Mesendoderm (in vitro differentiated cells): ENCODE results near the gene SGK1.

Experiments used
- DNase-seq: peaks from one replicate; pipeline ENCODE4 v3.0.0; 2013
- H2AK5ac ChIP-seq: 2 replicates; pipeline ENCODE4 v1.6.1; 2013; ENCODE audit warnings: low read length, inconsistent platforms
- H2BK120ac ChIP-seq: 2 replicates; pipeline ENCODE4 v1.6.1; 2013; ENCODE audit warnings: low read depth, mild to moderate bottlenecking, low read length, moderate library complexity, mixed read lengths
- H2BK15ac ChIP-seq: replicated peaks from 2 replicates; pipeline ENCODE4 v1.6.1; 2013; ENCODE audit warnings: low read depth, mild to moderate bottlenecking, moderate library complexity
- H2BK5ac ChIP-seq: 2 replicates; pipeline ENCODE4 v1.6.1; 2013; ENCODE audit warnings: low read length, inconsistent platforms
- H3K18ac ChIP-seq: 2 replicates; pipeline ENCODE4 v1.6.1; 2013; ENCODE audit warnings: mild to moderate bottlenecking, low read length, mixed read lengths
- H3K23ac ChIP-seq: one replicate; pipeline ENCODE4 v1.6.1; 2013; ENCODE audit warnings: low read length
- H3K27ac ChIP-seq: 2 replicates; pipeline ENCODE4 v1.5.1; 2013; ENCODE audit warnings: low read depth, mild to moderate bottlenecking, inconsistent platforms, low read length, moderate library complexity
- H3K27me3 ChIP-seq: 2 replicates; pipeline ENCODE4 v1.6.1; 2013; ENCODE audit warnings: low read length, control low read depth, mild to moderate bottlenecking, inconsistent platforms; ENCODE audit not compliant: insufficient read depth, poor library complexity
- H3K36me3 ChIP-seq: 2 replicates; pipeline ENCODE4 v1.6.1; 2013; ENCODE audit warnings: low read length, inconsistent platforms; ENCODE audit not compliant: control insufficient read depth, insufficient read depth
- H3K4ac ChIP-seq: one replicate; pipeline ENCODE4 v1.6.1; 2013; ENCODE audit warnings: low read depth, mild to moderate bottlenecking, low read length, moderate library complexity
- H3K4me1 ChIP-seq: 2 replicates; pipeline ENCODE4 v1.6.1; 2013; ENCODE audit warnings: low read depth, low read length, inconsistent platforms; ENCODE audit not compliant: control insufficient read depth
- H3K4me2 ChIP-seq: 2 replicates; pipeline ENCODE4 v1.6.1; 2013; ENCODE audit warnings: low read length
- H3K4me3 ChIP-seq: 2 replicates; pipeline ENCODE4 v1.5.1; 2013; ENCODE audit warnings: mild to moderate bottlenecking, low read length
- H3K56ac ChIP-seq: one replicate; pipeline ENCODE4 v1.6.1; 2013; ENCODE audit warnings: low read length
- H3K79me1 ChIP-seq: 2 replicates; pipeline ENCODE4 v1.6.1; 2013; ENCODE audit warnings: low read length, inconsistent platforms
- H3K79me2 ChIP-seq: 2 replicates; pipeline ENCODE4 v1.6.1; 2013; ENCODE audit warnings: mild to moderate bottlenecking, low read length; ENCODE audit not compliant: control insufficient read depth, insufficient read depth
- H3K9ac ChIP-seq: 2 replicates; pipeline ENCODE4 v1.6.1; 2013; ENCODE audit warnings: low read length, inconsistent platforms
- H4K5ac ChIP-seq: one replicate; pipeline ENCODE4 v1.6.1; 2013; ENCODE audit warnings: low read length
- H4K8ac ChIP-seq: one replicate; pipeline ENCODE4 v1.6.1; 2013; ENCODE audit warnings: low read depth, mild to moderate bottlenecking, control low read depth, low read length, moderate library complexity
- WGBS: extraction: QIAGEN DNeasy Blood & Tissue Kit; methylation state at CpG from one replicate; pipeline ENCODE4 v1.1.7; 2013; ENCODE audit warnings: low lambda C conversion rate, missing lambda C conversion rate; ENCODE audit not compliant: insufficient coverage; ENCODE audit errors: extremely low coverage; 5-methylcytosine and 5-hydroxymethylcytosine counted together

Gene SGK1

GRCh38 chr6:134146268-134147033 lies 171.5 kb downstream of the SGK1 start:
- H3K79me1 ChIP-seq = no peaks in the 10 kb centered on the region
- no peak overlapping the region for H3K27ac ChIP-seq
- H2BK120ac ChIP-seq = no peak overlapping the region
- H2BK15ac ChIP-seq = no peak overlapping the region
- H3K36me3 ChIP-seq = no peaks in the 10 kb centered on the region
- no peak overlapping the region for H3K4me3 ChIP-seq
- no peaks in the 10 kb centered on the region for H3K27me3 ChIP-seq
- H3K18ac ChIP-seq = no peak overlapping the region
- H3K56ac ChIP-seq = no peak overlapping the region
- H4K8ac ChIP-seq = no peak overlapping the region
- no peaks in the 10 kb centered on the region for H3K79me2 ChIP-seq
- no CpG with 5 or more reads among the region's 7 CpGs for WGBS
- no peaks in the 10 kb centered on the region for H3K4me1 ChIP-seq
- H2BK5ac ChIP-seq = no peak overlapping the region
- no peak overlapping the region for H2AK5ac ChIP-seq
- no peak overlapping the region for H3K4me2 ChIP-seq
- DNase-seq = no peak
- H3K4ac ChIP-seq = no peak overlapping the region
- no peak overlapping the region for H4K5ac ChIP-seq
- H3K23ac ChIP-seq = no peak overlapping the region
- no peak overlapping the region for H3K9ac ChIP-seq

- Histone ChIP-seq H4K8ac (no peak overlapping the region), H3K79me2 (no peaks in the 10 kb centered on the region), H2BK15ac (no peak overlapping the region), H3K4me3 (no peak overlapping the region), H2AK5ac (no peak overlapping the region), H3K18ac (no peak overlapping the region), H4K5ac (no peak overlapping the region), H2BK120ac (no peak overlapping the region), H3K23ac (no peak overlapping the region), H2BK5ac (no peak overlapping the region), H3K4ac (no peak overlapping the region), H3K27me3 (no peaks in the 10 kb centered on the region), H3K27ac (no peak overlapping the region), H3K4me2 (no peak overlapping the region), H3K9ac (no peak overlapping the region), H3K79me1 (no peaks in the 10 kb centered on the region), H3K4me1 (no peaks in the 10 kb centered on the region), H3K56ac (no peak overlapping the region), H3K36me3 (no peaks in the 10 kb centered on the region)
- DNase-seq = peak; percentile 23
- WGBS = no CpG with 5 or more reads among the region's 5 CpGs
Observed at GRCh38 chr6:134145786-134146185, 172.1 kb downstream of the SGK1 start.

- Histone ChIP-seq H3K36me3 (no peaks in the 10 kb centered on the region), H3K18ac (no peak overlapping the region), H3K27ac (no peak overlapping the region), H3K4ac (no peak overlapping the region), H3K56ac (no peak overlapping the region), H3K9ac (no peak overlapping the region), H2BK15ac (no peak overlapping the region), H3K79me2 (no peaks in the 10 kb centered on the region), H3K27me3 (no peaks in the 10 kb centered on the region), H2AK5ac (no peak overlapping the region), H2BK120ac (no peak overlapping the region), H3K79me1 (no peaks in the 10 kb centered on the region), H3K4me1 (no peaks in the 10 kb centered on the region), H3K4me3 (no peak overlapping the region), H4K5ac (no peak overlapping the region), H4K8ac (no peak overlapping the region), H3K23ac (no peak overlapping the region), H2BK5ac (no peak overlapping the region), H3K4me2 (no peak overlapping the region)
- DNase-seq = no peak
- no CpG with 5 or more reads among the region's 3 CpGs for WGBS
Observed at GRCh38 chr6:134138226-134138975, 179.5 kb downstream of the SGK1 start.

- Histone ChIP-seq H3K9ac (no peak overlapping the region), H4K8ac (no peak overlapping the region), H2BK120ac (no peak overlapping the region), H2BK15ac (no peak overlapping the region), H3K27ac (no peak overlapping the region), H3K4ac (no peak overlapping the region), H3K56ac (no peak overlapping the region), H3K27me3 (no peaks in the 10 kb centered on the region), H4K5ac (no peak overlapping the region), H3K23ac (no peak overlapping the region), H2BK5ac (no peak overlapping the region), H3K4me1 (no peaks in the 10 kb centered on the region), H3K79me2 (no peaks in the 10 kb centered on the region), H2AK5ac (no peak overlapping the region), H3K4me3 (no peak overlapping the region), H3K18ac (no peak overlapping the region), H3K79me1 (no peaks in the 10 kb centered on the region), H3K4me2 (no peak overlapping the region), H3K36me3 (no peaks in the 10 kb centered on the region)
- no peak for DNase-seq
- WGBS = no CpG with 5 or more reads among the region's 4 CpGs
Observed at GRCh38 chr6:134134654-134135053, 183.3 kb downstream of the SGK1 start.

- no peak overlapping the region for H3K4ac ChIP-seq
- H3K79me1 ChIP-seq = no peaks in the 10 kb centered on the region
- no peak overlapping the region for H3K23ac ChIP-seq
- H3K27me3 ChIP-seq = no peaks in the 10 kb centered on the region
- no peak overlapping the region for H3K27ac ChIP-seq
- no peak overlapping the region for H3K56ac ChIP-seq
- H3K18ac ChIP-seq = no peak overlapping the region
- no peak overlapping the region for H4K5ac ChIP-seq
- H4K8ac ChIP-seq = no peak overlapping the region
- H2BK5ac ChIP-seq = no peak overlapping the region
- H2BK120ac ChIP-seq = no peak overlapping the region
- no peak overlapping the region for H3K9ac ChIP-seq
- no peak overlapping the region for H3K4me3 ChIP-seq
- H3K4me2 ChIP-seq = no peak overlapping the region
- peak; percentile 18 for DNase-seq
- no CpG with 5 or more reads among the region's 3 CpGs for whole genome bisulfite sequencing
- H2AK5ac ChIP-seq = no peak overlapping the region
- no peaks in the 10 kb centered on the region for H3K4me1 ChIP-seq
- H3K36me3 ChIP-seq = no peaks in the 10 kb centered on the region
- no peaks in the 10 kb centered on the region for H3K79me2 ChIP-seq
- H2BK15ac ChIP-seq = no peak overlapping the region
Observed at GRCh38 chr6:134132494-134133141, 185.3 kb downstream of the SGK1 start.
